GM23338 (cell line): ENCODE results near the gene SSB. TPM values are rescaled to one million over a fixed set of nuclear protein-coding genes. Genes with fewer than 3 reads are reported as not detected.
"Not testable (repeated sequence)": the region's sequence is repeated elsewhere in the genome, so short reads cannot be mapped to it uniquely, and the experiment has no call there.

ENCODE experiments used
- ATAC-seq: fragments of 200-7000 bp; cut with Tn5 transposase; 3 replicates; pipeline ENCODE4 v1.9.1; 2020
- DNase-seq: peaks from one replicate; pipeline ENCODE4 v3.0.0-alpha.2; 2015; ENCODE audit warnings: low spot score
- H2AFZ ChIP-seq: fragments of 200-600 bp; sonication (generic); 2 replicates; pipeline ENCODE4 v1.8.0; 2016; ENCODE audit warnings: antibody characterized with exemption, mild to moderate bottlenecking, moderate library complexity
- H3F3A ChIP-seq: fragments of 200-600 bp; sonication (generic); replicated peaks from 2 replicates; pipeline ENCODE4 v1.8.0; 2017; ENCODE audit warnings: antibody characterized with exemption, mixed run types, low read depth
- H3K27ac ChIP-seq: fragments of 200-600 bp; sonication (generic); 2 replicates; pipeline ENCODE4 v1.6.1; 2016; ENCODE audit warnings: low read depth
- H3K27me3 ChIP-seq: fragments of 200-600 bp; sonication (generic); 2 replicates; pipeline ENCODE4 v1.8.0; 2016; ENCODE audit warnings: mild to moderate bottlenecking, mixed run types, moderate library complexity; ENCODE audit not compliant: insufficient read depth
- H3K36me3 ChIP-seq: fragments of 200-600 bp; sonication (generic); 2 replicates; pipeline ENCODE4 v1.8.0; 2016; ENCODE audit warnings: mild to moderate bottlenecking; ENCODE audit not compliant: insufficient read depth
- H3K4me1 ChIP-seq: fragments of 200-600 bp; sonication (generic); 2 replicates; pipeline ENCODE4 v1.8.0; 2016; ENCODE audit warnings: mild to moderate bottlenecking, moderate library complexity; ENCODE audit not compliant: insufficient read depth
- H3K4me2 ChIP-seq: fragments of 200-600 bp; sonication (generic); 2 replicates; pipeline ENCODE4 v1.7.1; 2017; ENCODE audit warnings: mixed run types
- H3K4me3 ChIP-seq: fragments of 200-600 bp; sonication (generic); 2 replicates; pipeline ENCODE4 v1.6.1; 2016; ENCODE audit warnings: mixed run types
- H3K79me2 ChIP-seq: fragments of 200-600 bp; sonication (generic); replicated peaks from 2 replicates; pipeline ENCODE4 v1.8.0; 2017; ENCODE audit warnings: mild to moderate bottlenecking; ENCODE audit not compliant: insufficient read depth
- H3K9me2 ChIP-seq: fragments of 200-600 bp; sonication (generic); 2 replicates; pipeline ENCODE4 v1.8.0; 2017; ENCODE audit not compliant: insufficient read depth
- H4K20me1 ChIP-seq: fragments of 200-600 bp; sonication (generic); replicated peaks from 2 replicates; pipeline ENCODE4 v1.8.0; 2017; ENCODE audit warnings: mild to moderate bottlenecking; ENCODE audit not compliant: insufficient read depth
- H3K27ac Mint-ChIP-seq: 2 replicates; pipeline ENCODE4 v1.8.0; 2020; ENCODE audit warnings: inconsistent platforms, mild to moderate bottlenecking, moderate library complexity, mixed read lengths
- H3K27me3 Mint-ChIP-seq: 3 replicates; pipeline ENCODE4 v1.8.0; 2022; ENCODE audit warnings: low read depth, mild to moderate bottlenecking, moderate library complexity, mixed read lengths, inconsistent platforms; ENCODE audit not compliant: insufficient read depth, poor library complexity
- H3K36me3 Mint-ChIP-seq: 3 replicates; pipeline ENCODE4 v1.8.0; 2021; ENCODE audit warnings: low read depth, mild to moderate bottlenecking, inconsistent platforms, moderate library complexity, mixed read lengths
- H3K4me1 Mint-ChIP-seq: 3 replicates; pipeline ENCODE4 v1.8.0; 2020; ENCODE audit warnings: mild to moderate bottlenecking, inconsistent platforms, mixed read lengths
- H3K4me3 Mint-ChIP-seq: 3 replicates; pipeline ENCODE4 v1.8.0; 2021; ENCODE audit warnings: moderate library complexity, mild to moderate bottlenecking, inconsistent platforms, mixed read lengths
- H3K9me3 Mint-ChIP-seq: 3 replicates; pipeline ENCODE4 v1.8.0; 2020; ENCODE audit warnings: moderate library complexity, mild to moderate bottlenecking, inconsistent platforms, mixed read lengths
- EZH2 ChIP-seq: fragments of 200-600 bp; sonication (generic); IDR thresholded peaks from one replicate; pipeline ENCODE4 v1.8.0; 2017; ENCODE audit warnings: antibody characterized with exemption, mild to moderate bottlenecking, low read depth; ENCODE audit not compliant: unreplicated experiment
- EZH2phosphoT487 ChIP-seq: fragments of 200-600 bp; sonication (generic); IDR thresholded peaks from one replicate; pipeline ENCODE4 v1.8.1; 2018; ENCODE audit warnings: antibody characterized with exemption; ENCODE audit not compliant: unreplicated experiment
- JUNB ChIP-seq: IDR thresholded peaks from one replicate; pipeline ENCODE4 v1.6.1; 2016; ENCODE audit warnings: antibody characterized with exemption; ENCODE audit not compliant: unreplicated experiment
- ZNF331 ChIP-seq: fragments of 250-450 bp; sonication (Bioruptor Pico); IDR thresholded peaks from 2 replicates; pipeline ENCODE4 v1.5.0; 2020; ENCODE audit warnings: low read depth, mild to moderate bottlenecking, moderate library complexity
- polyA plus RNA-seq: library from polyadenylated mRNA; unstranded; fragments of >200 nt; fragmentation: Nextera tagmentation; extraction: Ambion mirVana; gene quantifications from 2 replicates; pipeline ENCODE4 v1.2.1, GENCODE V29; 2016
- total RNA-seq: library from RNA; depleted of rRNA; stranded (reverse); fragments of >200 nt; shearing (Covaris generic); gene quantifications from 2 replicates; pipeline ENCODE4 v1.2.3, GENCODE V29; 2014
- TF ChIP-seq, protein P1 (sequence below), 2 experiments: fragments of 200-600 bp in 1 of 2; sonication (generic) in 1 of 2; conservative IDR thresholded peaks; 2 replicates each; pipeline versions ENCODE4 v1.5.1 to v1.6.1; 2016 to 2017; ENCODE audit warnings: antibody characterized with exemption in 2 of 2, low read depth in 2 of 2, mild to moderate bottlenecking in 2 of 2, moderate library complexity in 1 of 2
- TF ChIP-seq, protein P2 (sequence below): fragments of 250-450 bp; sonication (Bioruptor Pico); IDR thresholded peaks from 2 replicates; pipeline ENCODE4 v1.5.0; 2020; ENCODE audit warnings: mild to moderate bottlenecking, moderate library complexity

Gene SSB
- total and polyA plus RNA-seq, 2 experiments from 2014 or later: 246 to 1,104 TPM

DNA sequence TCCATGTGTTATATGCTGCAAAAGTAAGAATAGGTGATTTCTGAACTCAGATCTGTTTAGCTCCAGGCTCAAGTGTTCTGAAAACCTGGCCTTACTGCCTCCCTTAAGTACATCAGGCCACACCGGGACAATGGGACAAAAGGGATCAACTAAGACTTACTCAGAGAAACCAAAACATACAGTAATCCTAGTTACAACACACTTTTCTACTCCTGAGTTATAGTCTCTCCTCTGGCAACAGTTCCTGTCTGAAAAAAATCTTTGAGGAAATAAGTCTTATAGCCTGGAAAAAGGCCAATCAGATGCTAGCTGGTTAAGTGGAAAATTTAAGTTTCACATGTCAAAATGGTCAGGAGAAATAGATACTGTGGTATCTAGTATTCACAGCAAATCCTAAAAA, 20.4 kb downstream of the SSB start:
- Histone ChIP-seq H3K27ac (no peak overlapping the region), H3K79me2 (peaks cover 31% of the 10 kb centered on the region), H3K9me2 (no peaks in the 10 kb centered on the region), H4K20me1 (no peaks in the 10 kb centered on the region; the same call in 1 of the 2 replicates), H2AFZ (no peak overlapping the region), H3K27me3 (no peaks in the 10 kb centered on the region), H3K4me1 (peaks cover 3% of the 10 kb centered on the region; the same call in 1 of the 2 replicates), H3F3A (no peaks in the 10 kb centered on the region), H3K4me3 (no peak overlapping the region), H3K36me3 (peaks cover 13% of the 10 kb centered on the region; the same call in 1 of the 2 replicates), H3K4me2 (no peak overlapping the region)
- TF ChIP-seq ZNF331 (CRISPR knock-in tag) (no peak), EZH2 (no peak), JUNB (no peak), EZH2phosphoT487 (no peak)
- TF ChIP-seq, protein P1, sequence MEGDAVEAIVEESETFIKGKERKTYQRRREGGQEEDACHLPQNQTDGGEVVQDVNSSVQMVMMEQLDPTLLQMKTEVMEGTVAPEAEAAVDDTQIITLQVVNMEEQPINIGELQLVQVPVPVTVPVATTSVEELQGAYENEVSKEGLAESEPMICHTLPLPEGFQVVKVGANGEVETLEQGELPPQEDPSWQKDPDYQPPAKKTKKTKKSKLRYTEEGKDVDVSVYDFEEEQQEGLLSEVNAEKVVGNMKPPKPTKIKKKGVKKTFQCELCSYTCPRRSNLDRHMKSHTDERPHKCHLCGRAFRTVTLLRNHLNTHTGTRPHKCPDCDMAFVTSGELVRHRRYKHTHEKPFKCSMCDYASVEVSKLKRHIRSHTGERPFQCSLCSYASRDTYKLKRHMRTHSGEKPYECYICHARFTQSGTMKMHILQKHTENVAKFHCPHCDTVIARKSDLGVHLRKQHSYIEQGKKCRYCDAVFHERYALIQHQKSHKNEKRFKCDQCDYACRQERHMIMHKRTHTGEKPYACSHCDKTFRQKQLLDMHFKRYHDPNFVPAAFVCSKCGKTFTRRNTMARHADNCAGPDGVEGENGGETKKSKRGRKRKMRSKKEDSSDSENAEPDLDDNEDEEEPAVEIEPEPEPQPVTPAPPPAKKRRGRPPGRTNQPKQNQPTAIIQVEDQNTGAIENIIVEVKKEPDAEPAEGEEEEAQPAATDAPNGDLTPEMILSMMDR (conservative IDR thresholded peaks at IDR 0.05; ENCODE audit: low read depth in 2 of 2): no peak
- DNase-seq: no peak
- no peak for ATAC-seq
- Mint-ChIP-seq H3K4me3 (no peak overlapping the region), H3K4me1 (peaks cover 11% of the 10 kb centered on the region), H3K36me3 (peaks cover 70% of the 10 kb centered on the region), H3K27me3 (no peaks in the 10 kb centered on the region), H3K27ac (no peak overlapping the region), H3K9me3 (peaks cover 11% of the 10 kb centered on the region; the same call in 2 of the 3 replicates)

DNA sequence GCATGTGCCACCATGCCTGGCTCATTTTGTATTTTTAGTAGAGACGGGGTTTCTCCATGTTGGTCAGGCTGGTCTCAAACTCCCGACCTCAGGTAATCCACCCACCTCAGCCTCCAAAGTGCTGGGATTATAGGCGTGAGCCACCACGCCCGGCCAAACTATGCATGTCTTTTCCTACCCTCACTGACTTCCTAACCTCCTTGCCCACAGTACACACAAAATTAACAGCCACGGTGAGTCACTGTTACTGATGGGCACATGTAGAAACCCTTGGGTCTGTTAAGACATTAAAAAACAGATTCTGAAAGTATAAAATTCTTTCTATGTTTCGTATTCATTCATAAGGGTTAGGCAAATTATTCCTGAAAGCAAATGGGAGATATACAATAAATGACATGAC, 21.4 kb downstream of the SSB start:
- not testable (repeated sequence) for H2AFZ ChIP-seq, H3K4me3 Mint-ChIP-seq, H3K27me3 Mint-ChIP-seq, H3K4me2 ChIP-seq, H3K4me1 ChIP-seq, H3K9me2 ChIP-seq, H4K20me1 ChIP-seq, H3K4me3 ChIP-seq, H3F3A ChIP-seq, DNase-seq, H3K27me3 ChIP-seq, H3K27ac ChIP-seq, ATAC-seq
- Mint-ChIP-seq H3K4me1 (peaks cover 13% of the 10 kb centered on the region), H3K9me3 (peaks cover 11% of the 10 kb centered on the region; the same call in 2 of the 3 replicates), H3K36me3 (peaks cover 60% of the 10 kb centered on the region), H3K27ac (peak overlapping the region; percentile 21; the same call in 1 of the 2 replicates)
- Histone ChIP-seq H3K79me2 (peaks cover 33% of the 10 kb centered on the region), H3K36me3 (peaks cover 13% of the 10 kb centered on the region; the same call in 1 of the 2 replicates)

DNA sequence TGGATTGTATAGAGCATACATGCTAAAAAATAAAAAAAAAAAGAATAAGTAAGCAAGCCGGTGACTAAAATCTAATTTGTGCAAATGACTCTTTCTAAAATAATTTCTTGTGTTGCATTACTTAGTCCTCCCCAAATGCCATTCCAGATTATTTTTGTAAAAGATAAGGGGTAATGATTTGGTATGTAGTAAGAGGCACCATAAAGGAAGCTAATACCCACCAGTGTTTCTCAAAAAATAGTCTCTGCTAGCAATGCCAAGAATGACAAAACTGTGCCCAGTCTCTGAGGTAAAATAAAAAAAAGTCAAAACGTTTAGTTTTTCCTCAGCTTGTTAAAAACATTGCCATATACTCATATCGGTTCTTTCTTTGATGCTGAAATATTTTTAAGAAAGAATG, 23.4 kb downstream of the SSB start:
- Histone ChIP-seq H4K20me1 (no peaks in the 10 kb centered on the region), H3K36me3 (peaks cover 11% of the 10 kb centered on the region; the same call in 1 of the 2 replicates), H3K4me3 (no peak overlapping the region), H3K4me1 (peaks cover 9% of the 10 kb centered on the region; the same call in 1 of the 2 replicates), H3K27me3 (no peaks in the 10 kb centered on the region; the same call in 1 of the 2 replicates), H3K9me2 (no peaks in the 10 kb centered on the region), H3K79me2 (peaks cover 29% of the 10 kb centered on the region), H3K27ac (no peak overlapping the region), H3K4me2 (no peak overlapping the region), H2AFZ (no peak overlapping the region), H3F3A (no peaks in the 10 kb centered on the region)
- Mint-ChIP-seq H3K36me3 (peaks cover 41% of the 10 kb centered on the region), H3K4me3 (no peak overlapping the region), H3K9me3 (peaks cover 7% of the 10 kb centered on the region; the same call in 2 of the 3 replicates), H3K27ac (no peak overlapping the region), H3K27me3 (peaks cover 12% of the 10 kb centered on the region), H3K4me1 (peaks cover 13% of the 10 kb centered on the region)
- DNase-seq (no peak), ATAC-seq (no peak)
- TF ChIP-seq, protein P2, sequence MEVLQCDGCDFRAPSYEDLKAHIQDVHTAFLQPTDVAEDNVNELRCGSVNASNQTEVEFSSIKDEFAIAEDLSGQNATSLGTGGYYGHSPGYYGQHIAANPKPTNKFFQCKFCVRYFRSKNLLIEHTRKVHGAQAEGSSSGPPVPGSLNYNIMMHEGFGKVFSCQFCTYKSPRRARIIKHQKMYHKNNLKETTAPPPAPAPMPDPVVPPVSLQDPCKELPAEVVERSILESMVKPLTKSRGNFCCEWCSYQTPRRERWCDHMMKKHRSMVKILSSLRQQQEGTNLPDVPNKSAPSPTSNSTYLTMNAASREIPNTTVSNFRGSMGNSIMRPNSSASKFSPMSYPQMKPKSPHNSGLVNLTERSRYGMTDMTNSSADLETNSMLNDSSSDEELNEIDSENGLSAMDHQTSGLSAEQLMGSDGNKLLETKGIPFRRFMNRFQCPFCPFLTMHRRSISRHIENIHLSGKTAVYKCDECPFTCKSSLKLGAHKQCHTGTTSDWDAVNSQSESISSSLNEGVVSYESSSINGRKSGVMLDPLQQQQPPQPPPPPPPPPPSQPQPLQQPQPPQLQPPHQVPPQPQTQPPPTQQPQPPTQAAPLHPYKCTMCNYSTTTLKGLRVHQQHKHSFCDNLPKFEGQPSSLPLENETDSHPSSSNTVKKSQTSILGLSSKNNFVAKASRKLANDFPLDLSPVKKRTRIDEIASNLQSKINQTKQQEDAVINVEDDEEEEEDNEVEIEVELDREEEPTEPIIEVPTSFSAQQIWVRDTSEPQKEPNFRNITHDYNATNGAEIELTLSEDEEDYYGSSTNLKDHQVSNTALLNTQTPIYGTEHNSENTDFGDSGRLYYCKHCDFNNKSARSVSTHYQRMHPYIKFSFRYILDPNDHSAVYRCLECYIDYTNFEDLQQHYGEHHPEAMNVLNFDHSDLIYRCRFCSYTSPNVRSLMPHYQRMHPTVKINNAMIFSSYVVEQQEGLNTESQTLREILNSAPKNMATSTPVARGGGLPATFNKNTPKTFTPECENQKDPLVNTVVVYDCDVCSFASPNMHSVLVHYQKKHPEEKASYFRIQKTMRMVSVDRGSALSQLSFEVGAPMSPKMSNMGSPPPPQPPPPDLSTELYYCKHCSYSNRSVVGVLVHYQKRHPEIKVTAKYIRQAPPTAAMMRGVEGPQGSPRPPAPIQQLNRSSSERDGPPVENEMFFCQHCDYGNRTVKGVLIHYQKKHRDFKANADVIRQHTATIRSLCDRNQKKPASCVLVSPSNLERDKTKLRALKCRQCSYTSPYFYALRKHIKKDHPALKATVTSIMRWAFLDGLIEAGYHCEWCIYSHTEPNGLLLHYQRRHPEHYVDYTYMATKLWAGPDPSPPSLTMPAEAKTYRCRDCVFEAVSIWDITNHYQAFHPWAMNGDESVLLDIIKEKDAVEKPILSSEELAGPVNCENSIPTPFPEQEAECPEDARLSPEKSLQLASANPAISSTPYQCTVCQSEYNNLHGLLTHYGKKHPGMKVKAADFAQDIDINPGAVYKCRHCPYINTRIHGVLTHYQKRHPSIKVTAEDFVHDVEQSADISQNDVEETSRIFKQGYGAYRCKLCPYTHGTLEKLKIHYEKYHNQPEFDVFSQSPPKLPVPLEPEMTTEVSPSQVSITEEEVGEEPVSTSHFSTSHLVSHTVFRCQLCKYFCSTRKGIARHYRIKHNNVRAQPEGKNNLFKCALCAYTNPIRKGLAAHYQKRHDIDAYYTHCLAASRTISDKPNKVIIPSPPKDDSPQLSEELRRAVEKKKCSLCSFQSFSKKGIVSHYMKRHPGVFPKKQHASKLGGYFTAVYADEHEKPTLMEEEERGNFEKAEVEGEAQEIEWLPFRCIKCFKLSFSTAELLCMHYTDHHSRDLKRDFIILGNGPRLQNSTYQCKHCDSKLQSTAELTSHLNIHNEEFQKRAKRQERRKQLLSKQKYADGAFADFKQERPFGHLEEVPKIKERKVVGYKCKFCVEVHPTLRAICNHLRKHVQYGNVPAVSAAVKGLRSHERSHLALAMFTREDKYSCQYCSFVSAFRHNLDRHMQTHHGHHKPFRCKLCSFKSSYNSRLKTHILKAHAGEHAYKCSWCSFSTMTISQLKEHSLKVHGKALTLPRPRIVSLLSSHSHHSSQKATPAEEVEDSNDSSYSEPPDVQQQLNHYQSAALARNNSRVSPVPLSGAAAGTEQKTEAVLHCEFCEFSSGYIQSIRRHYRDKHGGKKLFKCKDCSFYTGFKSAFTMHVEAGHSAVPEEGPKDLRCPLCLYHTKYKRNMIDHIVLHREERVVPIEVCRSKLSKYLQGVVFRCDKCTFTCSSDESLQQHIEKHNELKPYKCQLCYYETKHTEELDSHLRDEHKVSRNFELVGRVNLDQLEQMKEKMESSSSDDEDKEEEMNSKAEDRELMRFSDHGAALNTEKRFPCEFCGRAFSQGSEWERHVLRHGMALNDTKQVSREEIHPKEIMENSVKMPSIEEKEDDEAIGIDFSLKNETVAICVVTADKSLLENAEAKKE: no peak
- TF ChIP-seq ZNF331 (CRISPR knock-in tag): no peak
- TF ChIP-seq EZH2: no peak
